Neutrophil (primary cell): ENCODE results near the gene DPP3.
"Not testable (repeated sequence)": the region's sequence is repeated elsewhere in the genome, so short reads cannot be mapped to it uniquely, and the experiment has no call there.

ENCODE experiments used
- H3K27ac ChIP-seq: fragments of 200-600 bp; sonication (generic); 2 replicates; pipeline ENCODE4 v1.5.1; 2016; ENCODE audit warnings: mild to moderate bottlenecking, moderate library complexity
- H3K27me3 ChIP-seq: fragments of 200-600 bp; sonication (generic); 2 replicates; pipeline ENCODE4 v1.6.0; 2016; ENCODE audit warnings: mild to moderate bottlenecking
- H3K36me3 ChIP-seq: fragments of 200-600 bp; sonication (generic); 2 replicates; pipeline ENCODE4 v1.5.1; 2017
- H3K4me1 ChIP-seq, 2 experiments: fragments of 200-600 bp in 1 of 2; sonication (generic) in 1 of 2; 1 replicate in 1 of 2; 2 replicates in 1 of 2; pipeline versions ENCODE4 v1.5.1 to v1.6.1; 2013 to 2016; ENCODE audit warnings: low read depth in 1 of 2, low read length in 1 of 2, mild to moderate bottlenecking in 1 of 2, moderate library complexity in 1 of 2; ENCODE audit not compliant: control insufficient read depth in 1 of 2, insufficient read depth in 1 of 2
- H3K4me3 ChIP-seq, 2 experiments: fragments of 200-600 bp in 1 of 2; sonication (generic) in 1 of 2; 1 replicate in 1 of 2; 2 replicates in 1 of 2; pipeline ENCODE4 v1.5.1; 2013 to 2016; ENCODE audit warnings: low read depth in 1 of 2, low read length in 1 of 2, mild to moderate bottlenecking in 1 of 2, moderate library complexity in 1 of 2
- H3K9me3 ChIP-seq: fragments of 200-600 bp; sonication (generic); 2 replicates; pipeline ENCODE4 v1.5.1; 2016
- CTCF ChIP-seq: fragments of 200-600 bp; sonication (generic); IDR thresholded peaks from 2 replicates; pipeline ENCODE4 v1.5.1; 2016; ENCODE audit warnings: antibody characterized with exemption

Gene DPP3

GRCh38 chr11:66438504-66439466, 41.4 kb upstream of the DPP3 start, which contains the start of gene MRPL11:
MRPL11 (minus strand) TSS chr11:66438848; CDS start chr11:66438754, 94 bp downstream.
- H3K27ac ChIP-seq: peak within 1 kb of the TSS; percentile 89
- peaks cover 20% of the 10 kb centered on the region in 2 experiments for H3K4me1 ChIP-seq
- H3K4me3 ChIP-seq: peak within 1 kb of the TSS; percentile 84 to 93
- peak; percentile 74 for TF ChIP-seq CTCF
- peaks cover 7% of the 10 kb centered on the region for H3K36me3 ChIP-seq
- H3K9me3 ChIP-seq: no peaks in the 10 kb centered on the region
- no peaks in the 10 kb centered on the region for H3K27me3 ChIP-seq

- not testable (repeated sequence) for H3K27me3 ChIP-seq, H3K36me3 ChIP-seq, H3K4me3 ChIP-seq, H3K9me3 ChIP-seq, H3K27ac ChIP-seq
- H3K4me1 ChIP-seq: peaks cover 26% of the 10 kb centered on the region in 2 experiments
These were observed 39.9 kb upstream of the DPP3 start for GRCh38 chr11:66440101-66440939.

GRCh38 chr11:66440940-66441282, 39.3 kb upstream of the DPP3 start:
- H3K27me3 ChIP-seq, H3K27ac ChIP-seq, H3K4me3 ChIP-seq, H3K36me3 ChIP-seq, H3K9me3 ChIP-seq: not testable (repeated sequence)
- peaks cover 26% of the 10 kb centered on the region in 2 experiments for H3K4me1 ChIP-seq

GRCh38 chr11:66443602-66444001, 36.6 kb upstream of the DPP3 start:
- peak overlapping the region; percentile 63 for H3K27ac ChIP-seq

GRCh38 chr11:66447012-66447411, 33.2 kb upstream of the DPP3 start:
- H3K4me3 ChIP-seq: no peak overlapping the region
- no peaks in the 10 kb centered on the region for H3K27me3 ChIP-seq
- no peaks in the 10 kb centered on the region for H3K36me3 ChIP-seq
- no peak overlapping the region for H3K27ac ChIP-seq
- H3K4me1 ChIP-seq: peaks cover 18 to 19% of the 10 kb centered on the region in 2 experiments
- H3K9me3 ChIP-seq: no peaks in the 10 kb centered on the region
- TF ChIP-seq CTCF: no peak

More at GRCh38 chr11:66443602-66444001, 36.6 kb upstream of the DPP3 start:
- Histone ChIP-seq H3K4me3 (no peak overlapping the region), H3K9me3 (no peaks in the 10 kb centered on the region), H3K4me1 (peaks cover 19 to 23% of the 10 kb centered on the region in 2 experiments), H3K27me3 (no peaks in the 10 kb centered on the region), H3K36me3 (no peaks in the 10 kb centered on the region)
- no peak for TF ChIP-seq CTCF

- no peak overlapping the region for H3K4me3 ChIP-seq
- H3K4me1 ChIP-seq: peaks cover 12 to 13% of the 10 kb centered on the region in 2 experiments
- H3K27me3 ChIP-seq: no peaks in the 10 kb centered on the region
- no peaks in the 10 kb centered on the region for H3K36me3 ChIP-seq
- TF ChIP-seq CTCF: no peak
- no peak overlapping the region for H3K27ac ChIP-seq
- no peaks in the 10 kb centered on the region for H3K9me3 ChIP-seq
These were observed 31.7 kb upstream of the DPP3 start for GRCh38 chr11:66448523-66448922.
